MM.1S (cell line): ENCODE data around the gene IL13.
"Not testable (repeated sequence)": the region's sequence is repeated elsewhere in the genome, so short reads cannot be mapped to it uniquely, and the experiment has no call there.

Experiments
- DNase-seq: peaks from one replicate; pipeline ENCODE4 v3.0.0-alpha.2; 2015
- H2AFZ ChIP-seq: fragments of 300-600 bp; sonication (generic); 2 replicates; pipeline ENCODE4 v1.6.0; 2016; ENCODE audit warnings: antibody characterized with exemption, low read length
- H3F3A ChIP-seq: fragments of 300-600 bp; sonication (generic); 2 replicates; pipeline ENCODE4 v1.6.1; 2016; ENCODE audit warnings: mild to moderate bottlenecking, antibody characterized with exemption, low read length, moderate library complexity, mixed read lengths; ENCODE audit not compliant: insufficient read depth
- H3K27ac ChIP-seq: fragments of 300-600 bp; sonication (generic); 2 replicates; pipeline ENCODE4 v1.5.1; 2016; ENCODE audit warnings: mild to moderate bottlenecking, low read length
- H3K27me3 ChIP-seq: fragments of 300-600 bp; sonication (generic); replicated peaks from 2 replicates; pipeline ENCODE4 v1.6.0; 2016; ENCODE audit warnings: low read length; ENCODE audit not compliant: insufficient read depth
- H3K36me3 ChIP-seq: fragments of 300-600 bp; sonication (generic); replicated peaks from 2 replicates; pipeline ENCODE4 v1.6.1; 2016; ENCODE audit warnings: mild to moderate bottlenecking, low read length, mixed read lengths; ENCODE audit not compliant: insufficient read depth
- H3K4me1 ChIP-seq: fragments of 300-600 bp; sonication (generic); 2 replicates; pipeline ENCODE4 v1.6.1; 2016; ENCODE audit warnings: low read length, mixed read lengths
- H3K4me2 ChIP-seq: fragments of 300-600 bp; sonication (generic); 2 replicates; pipeline ENCODE4 v1.6.0; 2016; ENCODE audit warnings: low read depth, low read length
- H3K4me3 ChIP-seq: fragments of 300-600 bp; sonication (generic); 2 replicates; pipeline ENCODE4 v1.5.1; 2016; ENCODE audit warnings: low read length, mixed read lengths
- H3K79me2 ChIP-seq: fragments of 300-600 bp; sonication (generic); 2 replicates; pipeline ENCODE4 v1.6.1; 2016; ENCODE audit warnings: mixed run types, low read length, mixed read lengths
- H3K9ac ChIP-seq: fragments of 300-600 bp; sonication (generic); 2 replicates; pipeline ENCODE4 v1.6.1; 2016; ENCODE audit warnings: low read length, mixed read lengths
- H3K9me2 ChIP-seq: fragments of 300-600 bp; sonication (generic); replicated peaks from 2 replicates; pipeline ENCODE4 v1.6.1; 2016; ENCODE audit warnings: mild to moderate bottlenecking, low read length, mixed read lengths; ENCODE audit not compliant: insufficient read depth
- H3K9me3 ChIP-seq: fragments of 300-600 bp; sonication (generic); replicated peaks from 2 replicates; pipeline ENCODE4 v1.6.1; 2016; ENCODE audit warnings: mild to moderate bottlenecking, low read length, mixed read lengths; ENCODE audit not compliant: insufficient read depth
- H4K20me1 ChIP-seq: fragments of 300-600 bp; sonication (generic); 2 replicates; pipeline ENCODE4 v1.6.1; 2016; ENCODE audit warnings: mild to moderate bottlenecking, low read length, moderate library complexity, mixed read lengths; ENCODE audit not compliant: insufficient read depth
- EZH2 ChIP-seq: fragments of 300-600 bp; sonication (generic); optimal IDR thresholded peaks from 2 replicates; pipeline ENCODE3; 2017; ENCODE audit warnings: low read depth, mild to moderate bottlenecking, antibody characterized with exemption, low read length, mixed read lengths
- EZH2phosphoT487 ChIP-seq: fragments of 300-600 bp; sonication (generic); IDR thresholded peaks from 2 replicates; pipeline ENCODE4 v1.6.1; 2018; ENCODE audit warnings: antibody characterized with exemption, low read length
- TF ChIP-seq, protein P1 (sequence below): fragments of 300-600 bp; sonication (generic); IDR thresholded peaks from 2 replicates; pipeline ENCODE4 v1.5.1; 2016; ENCODE audit warnings: antibody characterized with exemption, low read length, mixed read lengths

IL13 gene

DNA sequence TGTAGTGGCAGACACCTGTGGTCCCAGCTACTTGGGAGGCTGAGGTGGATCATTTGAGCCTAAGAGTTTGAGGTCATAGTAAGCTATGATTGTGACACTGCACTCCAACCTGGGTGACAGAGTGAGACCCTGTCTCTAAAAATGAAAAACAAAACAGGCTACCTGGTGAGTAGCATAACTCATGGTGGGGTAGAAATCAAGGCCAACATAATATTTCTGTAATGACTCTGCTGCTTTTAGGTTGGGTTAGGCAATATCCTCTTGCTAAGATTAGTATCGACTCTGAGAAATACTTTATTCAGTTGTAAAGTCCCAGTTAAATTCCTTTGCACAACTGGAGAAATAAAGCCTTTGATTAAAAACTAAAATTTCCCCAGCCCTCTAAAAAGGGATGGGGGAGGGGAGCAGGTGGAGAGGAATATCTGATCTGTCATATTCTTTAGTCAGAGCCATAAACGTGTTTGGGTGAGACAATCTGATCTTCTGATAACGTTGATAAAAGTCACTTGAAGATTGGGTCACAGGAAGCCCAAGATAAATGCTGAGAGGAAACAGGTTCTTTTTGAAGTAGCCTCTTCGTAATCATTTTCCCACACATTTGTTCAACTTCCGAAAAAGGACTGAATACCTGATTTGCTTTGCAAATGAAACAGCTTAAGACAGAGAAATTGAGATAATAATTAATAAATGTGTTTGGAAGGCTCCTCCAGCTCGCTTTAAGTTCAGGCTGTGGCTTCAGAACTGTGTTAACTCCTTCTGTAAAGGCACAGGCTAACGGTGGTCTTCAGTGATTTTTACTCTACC lies 30.8 kb downstream of the IL13 start:
- H3K4me2 ChIP-seq, result no peak overlapping the region
- no peak overlapping the region for H3K27ac ChIP-seq
- H3K9me3 ChIP-seq, result no peaks in the 10 kb centered on the region
- no peak for TF ChIP-seq EZH2
- TF ChIP-seq, protein P1, sequence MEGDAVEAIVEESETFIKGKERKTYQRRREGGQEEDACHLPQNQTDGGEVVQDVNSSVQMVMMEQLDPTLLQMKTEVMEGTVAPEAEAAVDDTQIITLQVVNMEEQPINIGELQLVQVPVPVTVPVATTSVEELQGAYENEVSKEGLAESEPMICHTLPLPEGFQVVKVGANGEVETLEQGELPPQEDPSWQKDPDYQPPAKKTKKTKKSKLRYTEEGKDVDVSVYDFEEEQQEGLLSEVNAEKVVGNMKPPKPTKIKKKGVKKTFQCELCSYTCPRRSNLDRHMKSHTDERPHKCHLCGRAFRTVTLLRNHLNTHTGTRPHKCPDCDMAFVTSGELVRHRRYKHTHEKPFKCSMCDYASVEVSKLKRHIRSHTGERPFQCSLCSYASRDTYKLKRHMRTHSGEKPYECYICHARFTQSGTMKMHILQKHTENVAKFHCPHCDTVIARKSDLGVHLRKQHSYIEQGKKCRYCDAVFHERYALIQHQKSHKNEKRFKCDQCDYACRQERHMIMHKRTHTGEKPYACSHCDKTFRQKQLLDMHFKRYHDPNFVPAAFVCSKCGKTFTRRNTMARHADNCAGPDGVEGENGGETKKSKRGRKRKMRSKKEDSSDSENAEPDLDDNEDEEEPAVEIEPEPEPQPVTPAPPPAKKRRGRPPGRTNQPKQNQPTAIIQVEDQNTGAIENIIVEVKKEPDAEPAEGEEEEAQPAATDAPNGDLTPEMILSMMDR, result no peak
- no peak for TF ChIP-seq EZH2phosphoT487
- no peaks in the 10 kb centered on the region for H3K27me3 ChIP-seq
- H3K79me2 ChIP-seq, result no peaks in the 10 kb centered on the region
- no peaks in the 10 kb centered on the region for H3F3A ChIP-seq
- no peaks in the 10 kb centered on the region for H3K36me3 ChIP-seq
- H3K9me2 ChIP-seq, result no peaks in the 10 kb centered on the region
- H3K4me1 ChIP-seq, result peaks cover 10% of the 10 kb centered on the region; the same call in 1 of the 2 replicates
- DNase-seq, result no peak
- H2AFZ ChIP-seq, result no peak overlapping the region
- no peaks in the 10 kb centered on the region for H4K20me1 ChIP-seq
- H3K9ac ChIP-seq, result no peak overlapping the region
- no peak overlapping the region for H3K4me3 ChIP-seq

DNA sequence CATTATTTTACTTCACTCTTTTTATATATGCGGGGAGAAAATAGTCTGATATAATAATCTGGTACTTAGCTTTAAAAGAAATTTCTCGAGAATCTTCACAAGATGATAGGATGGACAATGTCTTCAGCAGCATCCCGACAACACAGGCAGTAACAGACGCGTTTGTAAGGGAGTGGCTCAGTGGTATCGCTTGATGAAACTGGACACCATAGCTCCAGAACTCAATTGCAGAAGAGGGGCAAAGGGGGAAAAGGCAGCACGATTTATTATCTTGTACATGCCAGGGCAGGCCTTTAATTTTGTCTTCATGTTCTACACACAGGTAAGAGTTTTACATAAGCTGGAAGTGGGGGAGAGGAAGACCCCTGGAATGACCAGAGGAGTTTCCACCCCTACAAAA lies 31.5 kb downstream of the IL13 start:
- H3K27me3 ChIP-seq, result no peaks in the 10 kb centered on the region

DNA sequence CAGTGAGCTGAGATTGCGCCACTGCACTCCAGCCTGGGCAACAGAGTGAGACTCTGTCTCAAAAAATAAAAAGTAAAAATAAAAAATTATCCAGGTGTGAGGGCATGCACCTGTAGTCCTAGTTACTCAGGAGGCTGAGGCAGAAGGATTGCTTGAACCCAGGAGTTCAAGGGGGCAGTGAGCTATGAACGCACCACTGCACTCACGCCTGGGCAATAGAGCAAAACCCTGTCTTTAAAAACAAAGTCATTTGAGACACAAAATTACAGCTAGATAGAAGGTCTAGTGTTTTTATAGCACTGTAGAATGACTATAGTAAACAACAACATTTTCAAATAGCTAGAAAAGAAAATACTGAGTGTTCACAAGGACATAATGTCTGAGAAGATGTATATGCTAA lies 32.2 kb downstream of the IL13 start:
- no peak for TF ChIP-seq EZH2phosphoT487
- no peak for TF ChIP-seq EZH2
- TF ChIP-seq, protein P1, result no peak
- peaks cover 6% of the 10 kb centered on the region; the same call in 1 of the 2 replicates for H3K4me1 ChIP-seq
- H2AFZ ChIP-seq, result no peak overlapping the region
- no peak overlapping the region for H3K27ac ChIP-seq
- H3K9me2 ChIP-seq, result no peaks in the 10 kb centered on the region
- no peaks in the 10 kb centered on the region for H3K79me2 ChIP-seq
- no peaks in the 10 kb centered on the region for H3F3A ChIP-seq
- no peaks in the 10 kb centered on the region for H3K36me3 ChIP-seq
- H3K9ac ChIP-seq, result no peak overlapping the region
- no peak overlapping the region for H3K4me2 ChIP-seq
- H3K4me3 ChIP-seq, result no peak overlapping the region
- H3K27me3 ChIP-seq, result no peaks in the 10 kb centered on the region
- DNase-seq, result no peak
- H3K9me3 ChIP-seq, result no peaks in the 10 kb centered on the region
- H4K20me1 ChIP-seq, result no peaks in the 10 kb centered on the region

More for the DNA sequence above, 31.5 kb downstream of the IL13 start:
- H4K20me1 ChIP-seq, result no peaks in the 10 kb centered on the region
- no peaks in the 10 kb centered on the region for H3K9me3 ChIP-seq
- H3K4me3 ChIP-seq, result no peak overlapping the region
- no peaks in the 10 kb centered on the region for H3K9me2 ChIP-seq
- H3K36me3 ChIP-seq, result no peaks in the 10 kb centered on the region
- H3K79me2 ChIP-seq, result no peaks in the 10 kb centered on the region
- no peak overlapping the region for H3K4me2 ChIP-seq
- H2AFZ ChIP-seq, result no peak overlapping the region
- no peak overlapping the region for H3K27ac ChIP-seq
- DNase-seq, result no peak
- H3F3A ChIP-seq, result no peaks in the 10 kb centered on the region
- TF ChIP-seq EZH2phosphoT487, result no peak
- TF ChIP-seq, protein P1, result no peak
- TF ChIP-seq EZH2, result no peak
- no peak overlapping the region for H3K9ac ChIP-seq
- H3K4me1 ChIP-seq, result peaks cover 10% of the 10 kb centered on the region; the same call in 1 of the 2 replicates

DNA sequence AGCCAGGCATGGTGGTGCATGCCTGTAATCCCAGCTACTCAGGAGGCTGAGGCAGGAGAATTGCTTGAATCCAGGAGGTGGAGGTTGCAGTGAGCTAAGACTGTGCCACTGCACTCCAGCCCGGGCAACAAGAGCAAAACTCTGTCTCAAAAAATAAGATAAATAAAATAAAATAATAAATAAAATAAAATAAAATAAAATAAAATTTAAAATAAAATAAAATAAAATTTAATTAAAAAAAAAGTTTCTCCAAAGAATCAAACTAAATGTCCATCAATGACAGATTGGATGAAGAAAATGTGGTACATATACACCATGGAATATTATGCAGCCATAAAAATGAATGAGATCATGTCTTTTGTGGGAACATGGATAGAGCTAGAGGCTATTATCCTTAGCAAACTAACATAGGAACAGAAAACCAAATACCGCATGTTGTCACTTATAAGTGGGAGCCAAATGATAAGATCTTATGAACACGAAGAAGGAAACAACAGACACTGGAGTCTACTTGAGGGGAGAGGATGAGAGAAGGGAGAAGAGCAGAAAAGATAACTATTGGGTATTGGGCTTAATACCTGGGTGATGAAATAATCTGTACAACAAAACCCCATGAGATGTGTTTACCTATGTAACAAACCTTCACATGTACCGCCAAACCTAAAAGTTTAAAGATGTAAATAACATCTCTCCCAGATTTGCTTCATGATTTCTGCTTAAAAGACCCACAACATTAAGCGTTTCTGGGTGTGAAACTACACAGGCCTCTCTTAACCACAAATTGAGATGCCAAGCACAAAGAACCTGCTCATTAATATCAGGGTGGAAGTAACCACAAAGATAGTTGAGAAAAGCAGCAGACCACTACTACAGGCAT lies 34.0 kb downstream of the IL13 start:
- H2AFZ ChIP-seq, H3K27ac ChIP-seq, H3K9me3 ChIP-seq, H3K9ac ChIP-seq, H3K36me3 ChIP-seq, H3K9me2 ChIP-seq, H3K79me2 ChIP-seq, H3K4me1 ChIP-seq, H3K27me3 ChIP-seq, H3F3A ChIP-seq, H4K20me1 ChIP-seq, H3K4me3 ChIP-seq, H3K4me2 ChIP-seq: not testable (repeated sequence)
- peak; percentile 52 for DNase-seq
